Endothelial cell of umbilical vein (primary cell): ENCODE measurements around the gene RPL4. TPM values are rescaled to one million over a fixed set of nuclear protein-coding genes. Genes with fewer than 3 reads are reported as not detected.

Experiments used
- BruUV-seq: library from RNA; stranded (reverse); fragments of 400-500 nt; replicated peaks from 2 replicates; lab custom pipeline; 2021; lab: Mats Ljungman, UMichigan
- CTCF ChIA-PET: fragments of 300-600, 350-600 bp; sonication (Branson Sonifier 250); formaldehyde crosslinking; loops from one replicate; lab custom pipeline; 2021; ENCODE audit warnings: antibody characterized with exemption, inconsistent platforms; lab: Charles Lee
- POLR2A ChIA-PET: fragments of 300-600, 350-600 bp; sonication (Branson Sonifier 250); formaldehyde crosslinking; loops from one replicate; lab custom pipeline; 2021; ENCODE audit warnings: antibody characterized with exemption, inconsistent platforms; lab: Charles Lee
- DNase-seq: peaks from one replicate; pipeline ENCODE4 v3.0.0-alpha.2; 2011; ENCODE audit warnings: low read depth, low spot score
- FAIRE-seq: peaks from 2 replicates; lab custom pipeline; 2011; peaks lifted over from hg19 to GRCh38; lab: Jason Lieb, UNC
- H2AFZ ChIP-seq: 2 replicates; pipeline ENCODE4 v1.6.0; 2012; ENCODE audit warnings: low read depth, low read length, control low read depth, inconsistent platforms
- H3K27ac ChIP-seq: 2 replicates; pipeline ENCODE4 v1.5.1; 2011; ENCODE audit warnings: low read depth, mild to moderate bottlenecking, control low read depth, low read length, moderate library complexity; ENCODE audit not compliant: insufficient read depth
- H3K27me3 ChIP-seq, 2 experiments: 2 replicates each; pipeline versions ENCODE4 v1.6.0 to v1.6.1; 2011; ENCODE audit warnings: low read length in 2 of 2, mixed read lengths in 1 of 2; ENCODE audit not compliant: control insufficient read depth in 2 of 2, insufficient read depth in 2 of 2
- H3K36me3 ChIP-seq, 2 experiments: 2 replicates in 1 of 2; 3 replicates in 1 of 2; pipeline ENCODE4 v1.5.1; 2011; ENCODE audit warnings: low read length in 2 of 2, mild to moderate bottlenecking in 1 of 2, moderate library complexity in 1 of 2; ENCODE audit not compliant: control insufficient read depth in 2 of 2, insufficient read depth in 2 of 2; ENCODE audit errors: extremely low read depth in 1 of 2
- H3K4me1 ChIP-seq: 3 replicates; pipeline ENCODE4 v1.5.1; 2011; ENCODE audit warnings: mild to moderate bottlenecking, low read length; ENCODE audit not compliant: control insufficient read depth, insufficient read depth; ENCODE audit errors: extremely low read depth
- H3K4me2 ChIP-seq: 2 replicates; pipeline ENCODE4 v1.6.1; 2011; ENCODE audit warnings: low read length, control low read depth, mixed read lengths; ENCODE audit not compliant: insufficient read depth
- H3K4me3 ChIP-seq, 3 experiments: fragments of 200-600 bp in 1 of 3; sonication (generic), shearing (Covaris generic) in 1 of 3; replicated peaks in 1 of 3; 2 replicates each; pipeline ENCODE4 v1.5.1; 2011 to 2016; ENCODE audit warnings: control low read depth in 3 of 3, low read length in 3 of 3, mild to moderate bottlenecking in 2 of 3, inconsistent platforms in 1 of 3, low read depth in 1 of 3, moderate library complexity in 1 of 3; ENCODE audit not compliant: insufficient read depth in 1 of 3
- H3K79me2 ChIP-seq: 2 replicates; pipeline ENCODE4 v1.6.0; 2012; ENCODE audit warnings: low read length, inconsistent platforms; ENCODE audit not compliant: control insufficient read depth, insufficient read depth
- H3K9ac ChIP-seq: replicated peaks from 2 replicates; pipeline ENCODE3; 2011; ENCODE audit warnings: low read length, control low read depth; ENCODE audit not compliant: insufficient read depth; ENCODE audit errors: extremely low read depth
- H3K9me1 ChIP-seq: replicated peaks from 3 replicates; pipeline ENCODE4 v1.6.0; 2011; ENCODE audit warnings: mild to moderate bottlenecking, low read length; ENCODE audit not compliant: control insufficient read depth, insufficient read depth; ENCODE audit errors: extremely low read depth
- H3K9me3 ChIP-seq: replicated peaks from 2 replicates; pipeline ENCODE4 v1.5.1; 2012; ENCODE audit warnings: low read length, inconsistent platforms; ENCODE audit not compliant: control insufficient read depth, insufficient read depth
- H4K20me1 ChIP-seq: replicated peaks from 2 replicates; pipeline ENCODE3; 2011; ENCODE audit warnings: mild to moderate bottlenecking, low read length; ENCODE audit not compliant: control insufficient read depth, insufficient read depth; ENCODE audit errors: extremely low read depth
- CTCF ChIP-seq, 2 donors: IDR thresholded peaks; 1 replicate in 1 of 2; 2 replicates in 1 of 2; pipeline ENCODE4 v1.5.1; 2011; ENCODE audit warnings: low read length in 2 of 2, mild to moderate bottlenecking in 2 of 2, moderate library complexity in 2 of 2, control low read depth in 1 of 2, inconsistent platforms in 1 of 2, low read depth in 1 of 2; ENCODE audit not compliant: insufficient read depth in 1 of 2; ENCODE audit errors: extremely low read depth in 1 of 2
- EZH2 ChIP-seq: IDR thresholded peaks from 2 replicates; pipeline ENCODE4 v1.6.1; 2012; ENCODE audit warnings: borderline replicate concordance, low read depth, mild to moderate bottlenecking, moderate library complexity, low read length, inconsistent platforms; ENCODE audit not compliant: severe bottlenecking
- FOS ChIP-seq: IDR thresholded peaks from 2 replicates; pipeline ENCODE4 v1.6.1; 2011; ENCODE audit warnings: mild to moderate bottlenecking, low read length, moderate library complexity, borderline replicate concordance; ENCODE audit not compliant: insufficient read depth
- GATA2 ChIP-seq: IDR thresholded peaks from 2 replicates; pipeline ENCODE4 v1.7.0; 2011; ENCODE audit warnings: low read depth, mild to moderate bottlenecking, moderate library complexity, mixed read lengths, low read length; ENCODE audit not compliant: insufficient read length, insufficient read depth
- JUN ChIP-seq: IDR thresholded peaks from 2 replicates; pipeline ENCODE4 v1.6.1; 2011; ENCODE audit warnings: borderline replicate concordance, low read depth; ENCODE audit not compliant: insufficient read length, insufficient read depth
- MYC ChIP-seq: IDR thresholded peaks from one replicate; pipeline ENCODE4 v1.6.1; 2011; ENCODE audit warnings: mild to moderate bottlenecking, low read depth, low read length
- POLR2A ChIP-seq: IDR thresholded peaks from 2 replicates; pipeline ENCODE4 v1.6.1; 2012; ENCODE audit warnings: low read depth, mild to moderate bottlenecking, control low read depth, low read length
- POLR2AphosphoS5 ChIP-seq: IDR thresholded peaks from 2 replicates; pipeline ENCODE4 v1.6.1; 2012; ENCODE audit warnings: low read depth, mild to moderate bottlenecking, control low read depth, low read length, moderate library complexity; ENCODE audit not compliant: insufficient read depth
- dilution Hi-C: fragments of 300-500 bp; cut with MboI; formaldehyde crosslinking; loops from one replicate; pipeline ENCODE4 v1.15.0; 2019; ENCODE audit warnings: low sequenced_read_pairs; ENCODE audit not compliant: extremely low pct_ligation_motif_present
- intact Hi-C: fragments of 100-400 bp; cut with micrococcal nuclease; formaldehyde crosslinking; loops from one replicate; pipeline ENCODE4 v1.10.0; 2022
- polyA plus RNA-seq, 4 experiments: library from polyadenylated mRNA; depleted of rRNA in 3 of 4; stranded (reverse) in 3 of 4; unstranded in 1 of 4; fragments of >200 nt; gene quantifications; 2 replicates each; pipeline versions ENCODE4 v1.2.1 to v1.2.3, GENCODE V29; 2011 to 2012; ENCODE audit warnings: missing spikeins in 1 of 4
- total RNA-seq: library from RNA; stranded (reverse); gene quantifications from 2 replicates; pipeline ENCODE4 v1.2.3, GENCODE V29; 2021
- TF ChIP-seq, protein P1 (sequence below): IDR thresholded peaks from 2 replicates; pipeline ENCODE4 v1.6.1; 2011; ENCODE audit not compliant: insufficient read depth, insufficient read length

RPL4 gene
- total and polyA plus RNA-seq, 2 donors (not counting 3 experiments of a cell fraction or from before 2014, with no cell fraction given), result 2,598 to 3,530 TPM

GRCh38 chr15:66481107-66481856, 23.4 kb downstream of the RPL4 start:
- Histone ChIP-seq H3K9me1 (no peaks in the 10 kb centered on the region), H3K27me3 (no peaks in the 10 kb centered on the region), H2AFZ (no peak overlapping the region), H3K9ac (no peak overlapping the region), H3K36me3 (peaks cover 0 to 10% of the 10 kb centered on the region in 2 experiments), H3K9me3 (no peaks in the 10 kb centered on the region), H3K79me2 (no peaks in the 10 kb centered on the region), H3K27ac (no peak overlapping the region), H3K4me1 (no peaks in the 10 kb centered on the region), H3K4me2 (no peak overlapping the region), H3K4me3 (no peak overlapping the region), H4K20me1 (no peaks in the 10 kb centered on the region)
- CTCF ChIA-PET, result interaction anchor here (0.5 to 0.6 kb wide), 2 partner anchors 95 to 122 kb away, joined by 3 read pairs; no protein-coding TSS in a partner anchor
- intact Hi-C loops (no loop called here), dilution Hi-C loops (no loop called here)
- DNase-seq (no peak), FAIRE-seq (no peak)
- no TSS peak for BruUV-seq
- POLR2A ChIA-PET, result interaction anchor here (0.5 kb wide), 1 partner anchor 83 kb away, joined by 4 read pairs; no protein-coding TSS in a partner anchor
- TF ChIP-seq MYC, result no peak
- TF ChIP-seq FOS, result no peak
- TF ChIP-seq, protein P1, sequence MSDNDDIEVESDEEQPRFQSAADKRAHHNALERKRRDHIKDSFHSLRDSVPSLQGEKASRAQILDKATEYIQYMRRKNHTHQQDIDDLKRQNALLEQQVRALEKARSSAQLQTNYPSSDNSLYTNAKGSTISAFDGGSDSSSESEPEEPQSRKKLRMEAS, result no peak
- TF ChIP-seq POLR2AphosphoS5, result no peak
- no peak for TF ChIP-seq EZH2
- TF ChIP-seq CTCF (IDR thresholded peaks at IDR 0.05; ENCODE audit: extremely low read depth in 1 of 2, insufficient read depth in 1 of 2, low read depth in 1 of 2, low read length in 2 of 2), result no peak
- TF ChIP-seq JUN, result no peak
- TF ChIP-seq POLR2A, result no peak
- no peak for TF ChIP-seq GATA2
